Mucosa of descending colon (tissue), 3 donors: ENCODE measurements around the gene FBXO17. TPM values are rescaled to one million over a fixed set of nuclear protein-coding genes. Genes with fewer than 3 reads are reported as not detected.
"Not testable (repeated sequence)": the region's sequence is repeated elsewhere in the genome, so short reads cannot be mapped to it uniquely, and the experiment has no call there.

Experiments
- ATAC-seq: fragments of 200-7000 bp; cut with Tn5 transposase; one replicate; pipeline ENCODE4 v1.9.1; 2020; ENCODE audit warnings: mild to moderate bottlenecking, moderate library complexity
- DNase-seq, 3 donors: peaks; one replicate each; pipeline ENCODE4 v3.0.0-alpha.2; 2020
- H3K36me3 ChIP-seq: fragments of 200-600 bp; one replicate; pipeline ENCODE4 v1.8.0; 2021; ENCODE audit warnings: low read depth, mild to moderate bottlenecking
- H3K4me1 ChIP-seq: fragments of 200-600 bp; one replicate; pipeline ENCODE4 v1.8.0; 2021; ENCODE audit warnings: low read depth, mild to moderate bottlenecking
- H3K4me3 ChIP-seq: fragments of 200-600 bp; one replicate; pipeline ENCODE4 v1.8.0; 2021; ENCODE audit warnings: mild to moderate bottlenecking
- H3K9me3 ChIP-seq: fragments of 200-600 bp; one replicate; pipeline ENCODE4 v1.8.0; 2021; ENCODE audit warnings: mild to moderate bottlenecking
- intact Hi-C, 2 donors: fragments of 100-400 bp; cut with DNase I in 1 of 2; cut with micrococcal nuclease in 1 of 2; formaldehyde crosslinking; loops; one replicate each; pipeline versions ENCODE4 v1.11.0 to v1.11.1; 2022; cut with DNase I, micrococcal nuclease
- total RNA-seq, 3 donors: library from RNA; stranded (reverse); fragmentation: NEBNext Ultra II Directional in 2 of 3; extraction: Animal tissue kit (Norgen Biotek cat#: 25700) in 2 of 3; gene quantifications; one replicate each; pipeline versions ENCODE4 v1.2.1 to v1.2.4, GENCODE V29; 2021 to 2023
- TF ChIP-seq, protein P1 (sequence below): fragments of 200-600 bp; IDR thresholded peaks from one replicate; pipeline ENCODE4 v1.8.0; 2022; ENCODE audit warnings: antibody characterized with exemption, mild to moderate bottlenecking
- donor health status: DM: no; HTN: no; CAD: no; lungs with moderate emphysema.
- donor health status: DM: no; HTN: no; CAD: no.
- donor health status: DM: no; HTN: yes; CAD: no.

FBXO17 gene
- total RNA-seq, 3 donors from 2014 or later, result 1.8 to 18.9 (median 1.9) TPM

DNA sequence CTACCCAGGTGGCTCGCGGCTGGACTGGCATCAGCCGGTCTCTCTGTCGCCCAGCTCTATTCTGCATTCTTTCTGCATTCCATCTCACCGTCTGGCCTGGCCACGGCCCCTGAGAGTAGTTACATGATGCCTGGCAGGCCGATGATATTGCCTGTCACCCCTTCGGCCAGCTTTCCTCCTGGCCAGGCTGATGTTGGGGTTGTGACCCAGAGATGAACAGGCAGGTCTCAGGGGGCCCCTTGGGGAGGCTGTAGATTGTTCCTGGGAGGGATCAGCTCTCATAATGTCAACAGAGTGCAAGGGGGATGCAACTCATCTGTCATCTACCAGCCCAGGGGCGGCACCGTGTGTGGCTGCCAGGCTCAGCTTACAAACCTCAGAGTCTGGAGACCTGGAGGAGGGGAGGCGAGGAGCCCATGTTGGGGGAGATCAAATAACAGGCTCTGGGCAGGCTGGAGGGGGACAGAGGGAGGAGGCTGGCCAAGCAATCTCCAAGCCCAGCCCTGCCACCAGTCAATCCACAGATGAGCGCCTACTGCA lies 13.6 kb upstream of the FBXO17 start:
- Histone ChIP-seq H3K4me1 (no peaks in the 10 kb centered on the region), H3K9me3 (no peaks in the 10 kb centered on the region), H3K4me3 (no peak overlapping the region), H3K36me3 (no peaks in the 10 kb centered on the region)
- ATAC-seq (no peak), DNase-seq (no peak)
- TF ChIP-seq, protein P1, sequence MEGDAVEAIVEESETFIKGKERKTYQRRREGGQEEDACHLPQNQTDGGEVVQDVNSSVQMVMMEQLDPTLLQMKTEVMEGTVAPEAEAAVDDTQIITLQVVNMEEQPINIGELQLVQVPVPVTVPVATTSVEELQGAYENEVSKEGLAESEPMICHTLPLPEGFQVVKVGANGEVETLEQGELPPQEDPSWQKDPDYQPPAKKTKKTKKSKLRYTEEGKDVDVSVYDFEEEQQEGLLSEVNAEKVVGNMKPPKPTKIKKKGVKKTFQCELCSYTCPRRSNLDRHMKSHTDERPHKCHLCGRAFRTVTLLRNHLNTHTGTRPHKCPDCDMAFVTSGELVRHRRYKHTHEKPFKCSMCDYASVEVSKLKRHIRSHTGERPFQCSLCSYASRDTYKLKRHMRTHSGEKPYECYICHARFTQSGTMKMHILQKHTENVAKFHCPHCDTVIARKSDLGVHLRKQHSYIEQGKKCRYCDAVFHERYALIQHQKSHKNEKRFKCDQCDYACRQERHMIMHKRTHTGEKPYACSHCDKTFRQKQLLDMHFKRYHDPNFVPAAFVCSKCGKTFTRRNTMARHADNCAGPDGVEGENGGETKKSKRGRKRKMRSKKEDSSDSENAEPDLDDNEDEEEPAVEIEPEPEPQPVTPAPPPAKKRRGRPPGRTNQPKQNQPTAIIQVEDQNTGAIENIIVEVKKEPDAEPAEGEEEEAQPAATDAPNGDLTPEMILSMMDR, result no peak
- intact Hi-C loops, result no loop called here

DNA sequence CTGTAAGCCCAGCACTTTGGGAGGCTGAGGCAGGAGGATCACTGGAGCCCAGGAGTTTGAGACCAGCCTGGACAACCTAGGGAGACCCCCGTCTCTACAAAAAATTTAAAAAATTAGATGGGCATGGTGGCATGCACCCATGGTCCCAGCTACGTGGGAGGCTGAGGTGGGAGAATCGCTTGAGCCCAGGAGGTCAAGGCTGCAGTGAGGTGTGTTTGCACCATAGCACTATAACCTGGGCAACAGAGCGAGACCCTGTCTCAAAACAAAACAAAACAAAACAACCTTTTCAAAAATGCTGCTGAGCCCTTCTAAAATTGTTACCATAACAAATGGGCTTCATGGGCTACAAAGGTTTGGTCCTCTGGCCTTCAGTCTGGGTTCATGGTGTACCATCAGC lies 13.1 kb upstream of the FBXO17 start:
- ATAC-seq, H3K36me3 ChIP-seq, H3K4me1 ChIP-seq, intact Hi-C loops, H3K9me3 ChIP-seq, DNase-seq, H3K4me3 ChIP-seq: not testable (repeated sequence)

DNA sequence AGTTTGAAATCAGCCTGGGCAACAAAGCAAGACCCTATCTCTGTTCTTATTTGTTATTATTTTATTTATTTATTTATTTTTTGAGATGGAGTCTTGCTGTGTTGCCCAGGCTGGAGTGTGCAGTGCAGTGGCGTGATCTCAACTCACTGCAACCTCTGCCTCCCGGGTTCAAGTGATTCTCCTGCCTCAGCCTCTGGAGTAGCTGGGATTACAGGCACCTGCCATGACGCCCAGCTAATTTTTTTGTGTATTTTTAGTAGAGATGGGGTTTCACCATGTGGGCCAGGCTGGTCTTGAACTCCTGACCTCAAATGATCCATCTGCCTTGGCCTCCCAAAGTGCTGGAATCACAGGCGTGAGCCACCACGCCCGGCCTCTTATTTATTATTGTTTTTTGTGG lies 12.2 kb upstream of the FBXO17 start:
- DNase-seq, ATAC-seq: not testable (repeated sequence)

DNA sequence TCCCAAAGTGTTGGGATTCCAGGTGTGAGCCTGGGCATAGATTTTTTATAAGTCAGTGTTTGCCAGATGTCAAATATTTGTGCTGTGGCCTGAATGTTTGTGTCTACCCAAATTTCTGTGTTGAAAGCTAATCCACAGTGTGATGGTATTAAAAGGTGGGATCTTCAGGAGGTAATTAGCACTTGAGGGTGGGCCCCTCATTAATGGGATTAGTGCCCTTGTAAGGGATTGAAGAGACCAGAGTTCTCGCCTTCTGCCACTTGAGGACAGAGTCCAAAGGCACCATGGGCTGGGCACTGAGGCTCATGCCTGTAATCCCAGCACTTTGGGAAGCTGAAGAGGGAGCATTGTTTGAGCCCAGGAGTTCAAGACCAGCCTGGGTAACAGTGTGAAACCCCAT lies 9.7 kb upstream of the FBXO17 start:
- Histone ChIP-seq H3K4me3 (no peak overlapping the region), H3K4me1 (no peaks in the 10 kb centered on the region), H3K36me3 (no peaks in the 10 kb centered on the region), H3K9me3 (no peaks in the 10 kb centered on the region)
- intact Hi-C loops, result no loop called here
- ATAC-seq (no peak), DNase-seq (no peak)
- TF ChIP-seq, protein P1, result no peak

More for the DNA sequence above, 12.2 kb upstream of the FBXO17 start:
- intact Hi-C loops, H3K9me3 ChIP-seq, H3K4me1 ChIP-seq, H3K36me3 ChIP-seq, H3K4me3 ChIP-seq: not testable (repeated sequence)

DNA sequence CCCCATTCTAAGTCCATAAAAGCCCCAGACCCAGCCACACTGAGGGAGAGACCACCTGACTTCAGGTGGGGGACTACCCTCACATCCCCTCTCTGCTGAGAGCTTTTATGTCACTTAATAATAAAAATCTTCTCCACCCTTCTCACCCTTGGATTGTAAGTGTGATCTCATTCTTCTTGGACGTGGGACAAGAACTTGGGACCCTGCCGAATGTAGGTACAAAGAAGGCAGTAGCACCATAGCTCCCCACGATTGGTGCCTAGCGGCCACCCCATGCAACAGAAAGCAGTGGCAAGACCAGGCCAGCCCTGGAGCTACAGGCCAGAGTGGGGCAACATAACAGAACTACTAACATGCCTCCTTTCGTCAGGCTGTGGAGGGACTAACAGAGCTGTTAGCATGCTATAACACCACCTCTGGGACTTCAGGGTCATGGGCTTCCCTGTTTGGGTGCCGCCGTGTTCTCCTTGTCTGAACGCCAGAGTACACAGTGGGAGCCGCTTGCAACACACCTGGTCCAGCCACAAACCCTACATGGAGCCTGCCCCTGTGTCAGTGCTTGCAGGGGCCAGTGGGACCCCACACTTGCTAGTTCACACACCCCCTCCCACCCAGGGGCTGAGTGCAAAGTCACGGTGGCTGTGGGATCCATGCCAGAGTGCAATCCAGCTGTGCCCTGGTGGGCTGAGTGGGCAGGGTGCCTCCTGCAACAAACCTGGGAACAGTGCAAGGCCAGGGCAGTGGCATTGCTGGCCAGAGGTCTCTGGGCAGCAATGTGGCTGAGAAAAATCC lies 5.2 kb upstream of the FBXO17 start:
- intact Hi-C loops, result no loop called here
- DNase-seq (no peak), ATAC-seq (no peak)
- TF ChIP-seq, protein P1, result no peak
- H3K4me3 ChIP-seq, result no peak overlapping the region
- no peaks in the 10 kb centered on the region for H3K36me3 ChIP-seq
- H3K4me1 ChIP-seq, result no peaks in the 10 kb centered on the region
- no peaks in the 10 kb centered on the region for H3K9me3 ChIP-seq

DNA sequence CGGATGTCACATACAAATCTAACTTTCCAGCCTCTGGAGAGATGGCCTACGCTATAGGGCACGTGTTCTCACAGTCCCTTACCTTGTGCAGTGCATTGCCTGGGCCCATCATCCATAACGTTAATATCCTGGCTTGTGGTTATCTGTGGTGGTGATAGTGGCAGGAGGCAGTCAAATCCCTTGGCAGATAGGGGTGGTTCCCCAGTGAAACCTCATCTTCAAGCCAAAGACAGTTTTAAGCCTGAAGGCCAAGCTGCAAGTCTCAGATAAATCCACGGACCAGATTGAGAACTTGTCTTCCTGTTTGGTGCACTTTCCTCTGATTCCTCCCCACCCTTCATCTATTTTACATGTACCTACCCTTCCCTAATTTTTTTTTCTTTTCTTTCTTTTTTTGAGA lies 4.3 kb upstream of the FBXO17 start:
- no peaks in the 10 kb centered on the region for H3K36me3 ChIP-seq
- TF ChIP-seq, protein P1, result no peak
- ATAC-seq, result no peak
- no peak for DNase-seq
- intact Hi-C loops, result no loop called here
- no peaks in the 10 kb centered on the region for H3K4me1 ChIP-seq
- no peaks in the 10 kb centered on the region for H3K9me3 ChIP-seq
- H3K4me3 ChIP-seq, result no peak overlapping the region
